GM20431 (cell line): ENCODE measurements around the gene ABCA6.

Source experiments
- in situ Hi-C: fragments of 300-500 bp; cut with MseI, MboI; formaldehyde crosslinking; loops from one replicate; pipeline ENCODE4 v1.15.0; 2020; ENCODE audit warnings: low sequenced_read_pairs; ENCODE audit not compliant: unreplicated experiment

The ABCA6 gene

GRCh38 chr17:69055334-69055733, 86.4 kb downstream of the ABCA6 start:
- in situ Hi-C loops = no loop called here

GRCh38 chr17:69050999-69051775, 90.5 kb downstream of the ABCA6 start:
- in situ Hi-C loops = no loop called here

GRCh38 chr17:69048634-69049033, 93.1 kb downstream of the ABCA6 start:
- in situ Hi-C loops = no loop called here

GRCh38 chr17:69047368-69048263, 94.1 kb downstream of the ABCA6 start:
- in situ Hi-C loops = no loop called here

GRCh38 chr17:69046121-69046807, 95.4 kb downstream of the ABCA6 start:
- in situ Hi-C loops = no loop called here

GRCh38 chr17:69045646-69046045, 96.0 kb downstream of the ABCA6 start:
- in situ Hi-C loops = no loop called here

GRCh38 chr17:69044371-69044770, 97.3 kb downstream of the ABCA6 start:
- in situ Hi-C loops = no loop called here

- in situ Hi-C loops = no loop called here
These were observed 98.5 kb downstream of the ABCA6 start for GRCh38 chr17:69043098-69043734.

GRCh38 chr17:69042308-69042707, 99.4 kb downstream of the ABCA6 start:
- in situ Hi-C loops = no loop called here

- in situ Hi-C loops = no loop called here
These were observed 109.9 kb downstream of the ABCA6 start for GRCh38 chr17:69031839-69032238.

GRCh38 chr17:69030169-69030568, 111.5 kb downstream of the ABCA6 start:
- in situ Hi-C loops = no loop called here
